ENCODE results near the gene PLD1.

The PLD1 gene

DNA sequence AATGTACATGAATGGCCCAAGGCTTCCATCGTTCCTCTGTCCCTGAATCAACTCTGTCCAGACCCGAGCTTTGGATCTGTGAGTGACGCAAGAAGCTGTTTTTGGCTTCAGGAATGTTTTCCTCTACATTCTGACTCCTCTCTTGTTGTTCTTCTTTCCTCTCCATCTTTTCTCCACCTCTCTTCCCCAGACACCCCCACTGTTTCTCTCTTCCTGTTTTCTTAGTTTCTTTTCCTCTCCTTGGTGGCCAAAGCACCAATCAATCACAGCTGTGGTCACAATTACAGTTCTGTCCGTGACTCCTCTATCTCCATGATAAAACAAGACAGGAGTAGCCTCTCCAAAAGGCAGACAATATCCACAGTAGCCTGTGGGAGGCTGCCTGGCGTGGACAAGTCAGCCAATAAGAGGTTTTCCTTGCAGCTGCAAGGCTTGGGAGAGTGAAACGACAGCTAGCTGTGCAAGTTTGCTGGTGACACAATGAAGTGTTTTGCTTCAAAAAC lies 28.0 kb upstream of the PLD1 start:
- peak; percentile 57 for DNase-seq

DNA sequence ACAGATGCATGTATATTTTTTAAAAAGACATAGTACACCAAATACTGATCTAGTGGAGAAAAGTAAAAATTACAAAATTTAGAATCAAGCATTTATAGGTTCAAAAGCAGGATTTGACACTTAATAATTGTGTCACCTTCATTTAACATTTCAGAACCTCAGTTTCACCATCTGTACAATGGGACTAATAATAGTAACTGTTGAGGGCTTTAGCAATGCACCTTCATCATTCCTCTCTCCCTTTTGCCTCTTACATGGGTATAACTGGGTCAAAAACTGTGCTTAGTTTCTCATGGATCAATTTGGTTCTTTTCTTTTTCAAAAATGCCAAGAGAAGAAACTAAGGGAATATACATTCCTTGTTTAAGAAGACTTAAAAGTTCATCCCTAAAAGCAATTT lies 27.4 kb upstream of the PLD1 start:
- no peak for DNase-seq

DNA sequence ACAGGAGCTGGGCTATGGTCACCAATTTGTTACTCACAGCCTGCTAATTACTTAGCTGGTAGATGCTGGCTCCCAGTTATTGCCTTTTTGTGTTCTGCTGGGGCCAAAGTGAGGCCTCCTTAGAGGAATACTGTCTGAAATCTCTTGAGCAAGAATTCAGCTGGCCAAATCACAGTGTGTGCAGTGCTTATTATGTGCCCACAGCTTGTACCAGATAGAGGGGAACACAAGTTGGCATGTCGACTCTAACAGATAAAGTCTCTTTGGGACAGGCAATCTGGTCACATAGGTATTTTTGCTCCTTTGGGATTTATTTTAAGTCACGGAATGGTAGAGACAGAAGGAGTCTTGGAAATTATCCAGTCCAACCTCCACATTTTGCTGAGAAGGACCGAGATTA lies 26.6 kb upstream of the PLD1 start:
- no peak for DNase-seq

DNA sequence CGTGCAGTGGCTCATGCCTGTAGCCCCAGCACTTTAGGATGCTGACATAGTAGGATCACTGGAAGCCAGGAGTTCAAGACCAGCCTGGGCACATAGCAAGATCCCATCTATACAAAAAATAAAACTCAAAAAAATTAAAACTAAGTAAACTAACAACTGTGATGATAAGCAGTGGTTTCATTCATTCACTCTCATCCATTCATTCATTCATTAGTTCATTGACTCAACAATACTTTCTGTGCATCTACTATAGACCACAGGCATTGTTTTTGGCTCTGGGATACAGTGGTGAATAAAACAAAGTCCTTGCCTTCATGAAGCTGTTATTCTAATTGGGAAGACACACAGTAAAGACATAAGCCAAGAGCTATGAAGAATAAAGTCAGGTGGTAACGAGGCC lies 25.3 kb upstream of the PLD1 start:
- DNase-seq, result no peak

DNA sequence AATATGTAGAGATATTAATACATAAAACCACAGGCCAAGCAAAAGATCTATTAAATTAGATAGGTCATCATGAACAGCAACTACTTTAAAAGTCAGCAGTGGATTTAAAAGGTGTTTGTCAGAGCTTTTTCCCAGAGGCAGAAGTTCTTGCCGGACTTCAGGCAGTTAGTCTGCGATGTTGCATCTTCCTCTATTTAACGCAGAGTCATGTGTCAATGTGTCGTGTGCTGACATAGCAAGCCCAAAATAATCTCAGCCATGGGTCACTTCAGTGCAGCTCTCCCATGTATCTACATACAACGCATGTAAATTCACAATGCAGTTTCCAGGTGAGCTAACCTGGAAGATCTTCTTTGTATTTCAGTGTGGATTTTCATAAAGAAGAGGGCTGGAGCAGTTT lies 24.8 kb upstream of the PLD1 start:
- DNase-seq, result peak; percentile 18

DNA sequence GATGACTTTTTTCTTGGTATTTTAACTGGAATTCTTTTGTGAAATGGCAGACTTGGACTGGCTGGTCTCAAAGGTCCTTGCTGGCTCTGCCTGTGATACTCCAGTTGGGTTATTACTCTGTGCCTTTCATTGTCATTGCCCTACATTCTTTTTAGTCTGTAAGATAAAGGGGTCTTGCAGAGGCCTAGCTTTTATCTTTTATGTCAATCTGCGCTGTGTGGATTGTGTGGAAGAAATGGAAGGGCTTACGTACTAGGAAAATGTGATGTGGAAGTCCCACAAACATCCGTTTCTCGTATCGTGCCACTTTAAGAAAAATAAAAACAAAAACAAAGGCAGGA lies 24.1 kb upstream of the PLD1 start:
- DNase-seq, result no peak

DNA sequence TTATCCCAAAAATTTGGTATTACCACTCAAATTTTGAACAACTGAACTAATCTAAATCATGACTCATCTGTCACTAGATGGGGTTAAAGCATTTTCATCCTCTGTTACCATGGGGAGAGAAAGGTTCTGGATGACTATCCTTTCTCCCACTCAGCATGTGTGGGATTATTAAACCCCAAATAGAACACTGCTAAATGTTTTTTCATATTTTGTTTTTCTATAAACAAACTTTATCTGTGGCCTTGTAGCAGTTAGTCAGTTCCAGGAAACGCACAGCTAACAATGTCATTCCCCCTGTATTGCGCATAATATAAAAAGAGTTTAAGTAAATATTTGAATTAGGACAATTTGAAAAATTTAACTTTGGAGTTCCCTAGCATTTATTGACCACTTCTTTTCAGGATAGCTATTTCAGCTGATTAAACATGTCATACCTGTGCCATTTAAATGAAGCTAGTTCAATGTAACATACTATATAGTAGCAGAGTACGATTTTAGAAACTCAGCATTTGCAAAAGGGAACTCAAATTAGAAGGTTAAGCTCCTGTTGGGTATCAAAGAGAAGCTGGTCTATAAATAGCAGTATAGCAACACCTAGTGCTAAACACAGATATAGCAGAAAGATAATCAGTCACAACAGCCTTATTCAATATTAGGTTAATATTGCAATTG lies 23.6 kb upstream of the PLD1 start:
- peak; percentile 42 for DNase-seq

DNA sequence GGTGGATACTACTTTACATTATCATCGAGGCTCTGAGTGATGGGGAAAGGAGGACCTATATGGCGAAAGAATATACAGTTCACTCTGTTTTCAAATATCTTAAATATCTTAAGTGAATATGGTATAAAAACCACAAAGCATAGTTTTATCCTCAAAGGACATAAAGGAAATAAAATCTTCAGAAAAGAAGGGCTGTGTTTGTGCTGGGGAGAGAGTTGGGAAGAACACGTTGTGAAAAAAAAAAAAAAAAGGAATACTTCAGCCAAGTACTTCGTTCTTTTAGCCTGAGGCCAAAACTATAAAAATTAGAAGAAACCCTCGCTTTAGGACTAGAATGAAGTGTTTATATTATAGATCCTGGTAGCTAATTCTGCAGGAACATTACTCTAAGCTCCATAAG lies 22.7 kb upstream of the PLD1 start:
- no peak for DNase-seq

DNA sequence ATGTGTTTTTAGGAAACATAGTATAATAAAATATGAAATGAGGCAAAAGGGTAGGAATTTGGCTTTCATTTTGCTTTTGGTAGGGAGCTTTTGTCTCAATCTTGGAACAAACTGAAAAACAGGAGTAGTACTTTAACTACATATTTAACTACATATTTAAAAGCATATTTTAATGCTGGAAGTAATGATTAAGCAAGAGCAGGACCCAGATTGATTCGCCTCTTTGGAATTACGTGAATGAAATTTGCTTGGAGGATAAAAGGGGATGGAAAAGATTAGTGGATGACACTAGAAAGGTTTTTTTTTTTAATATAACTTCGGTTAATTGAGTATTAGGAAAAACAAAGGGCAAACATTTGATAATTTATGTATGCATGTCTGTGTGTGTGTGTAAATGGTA lies 21.7 kb upstream of the PLD1 start:
- no peak for DNase-seq

DNA sequence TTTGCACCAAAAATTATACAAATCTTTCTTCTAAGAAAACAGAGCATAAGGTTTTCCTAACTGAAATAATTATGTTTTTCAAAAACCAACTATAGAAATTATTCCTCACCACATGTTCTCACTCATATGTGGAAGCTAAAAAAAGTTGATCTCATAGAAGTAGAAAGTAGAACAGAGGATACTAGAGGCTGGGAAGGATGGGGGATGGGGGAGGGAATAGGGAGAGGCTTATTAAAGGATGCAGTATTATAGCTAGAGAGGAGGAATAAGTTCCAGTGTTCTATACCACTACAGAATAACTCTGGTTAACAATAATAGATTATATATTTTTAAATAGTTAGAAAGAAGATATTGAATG lies 20.2 kb upstream of the PLD1 start:
- no peak for DNase-seq

DNA sequence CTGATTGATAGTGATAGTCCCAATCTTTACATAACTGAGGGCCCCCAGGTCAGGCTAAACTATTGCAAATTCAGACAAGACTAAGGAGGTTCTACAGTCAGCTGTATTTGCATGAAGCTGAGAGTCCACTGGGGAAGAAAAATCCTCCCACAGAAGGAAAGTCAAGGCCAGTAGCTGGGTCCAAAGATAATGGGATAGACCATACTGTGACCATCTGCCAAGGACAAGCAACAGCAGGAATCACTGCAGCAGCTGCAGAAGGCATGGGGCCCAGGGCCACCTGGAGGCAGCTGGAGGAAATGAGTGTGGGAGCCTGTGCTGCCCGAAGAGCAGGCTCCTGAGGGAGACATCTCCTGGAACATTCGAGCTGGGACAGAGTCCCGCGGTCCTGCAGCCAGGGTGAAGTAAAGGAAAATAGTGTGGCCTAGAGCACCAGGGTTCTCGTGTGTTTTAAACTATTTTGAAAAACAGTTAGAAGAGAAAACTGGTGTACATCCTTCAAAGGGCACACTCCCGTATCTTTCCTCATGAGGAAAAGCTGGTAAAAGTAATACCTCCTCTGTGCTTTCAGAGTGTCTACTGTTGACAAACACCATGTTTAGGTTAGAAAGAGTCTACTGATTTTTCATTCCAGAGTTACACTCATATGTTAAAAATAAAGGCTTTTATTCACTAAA lies 19.7 kb upstream of the PLD1 start:
- peak; percentile 63 for DNase-seq

DNA sequence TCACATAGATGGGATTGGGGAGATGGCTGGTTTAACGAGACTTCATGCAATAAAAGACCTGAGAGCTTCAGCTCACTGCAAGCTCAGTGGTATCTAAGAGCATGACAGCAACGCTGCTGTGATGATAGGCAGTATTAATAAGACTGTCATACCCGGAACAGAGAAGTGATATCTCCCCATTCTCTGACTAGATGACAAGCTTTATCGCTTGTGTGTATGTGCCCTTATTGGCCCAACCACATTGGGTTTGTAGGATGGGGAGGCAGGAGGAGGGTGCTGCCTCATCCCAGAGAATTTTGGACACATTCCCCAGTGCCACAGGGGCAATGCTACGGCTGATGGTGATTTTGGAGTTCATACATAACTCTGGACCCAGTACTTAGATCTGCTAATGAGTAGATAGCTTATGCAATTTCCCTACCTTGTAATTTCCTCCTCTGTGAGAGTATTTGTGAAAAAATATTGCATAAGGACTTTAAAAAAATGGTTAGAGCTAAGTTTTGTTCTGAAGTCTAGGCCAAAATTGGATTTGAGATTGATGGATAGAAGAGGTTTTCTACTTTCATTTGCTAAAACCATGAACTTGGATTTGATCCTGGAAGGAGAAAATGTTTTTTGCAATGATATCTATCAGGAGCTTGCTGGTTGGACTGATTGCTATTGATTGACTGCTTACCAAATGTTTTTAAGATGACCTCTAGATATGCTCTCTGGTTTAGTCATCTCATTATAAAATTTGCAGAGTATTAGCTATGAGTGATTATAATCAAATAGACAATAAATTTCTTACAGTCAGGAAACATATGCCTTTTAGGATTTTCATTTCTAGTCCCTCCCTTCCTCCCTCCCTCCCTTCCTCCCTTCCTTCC lies 18.9 kb upstream of the PLD1 start:
- DNase-seq, result no peak

DNA sequence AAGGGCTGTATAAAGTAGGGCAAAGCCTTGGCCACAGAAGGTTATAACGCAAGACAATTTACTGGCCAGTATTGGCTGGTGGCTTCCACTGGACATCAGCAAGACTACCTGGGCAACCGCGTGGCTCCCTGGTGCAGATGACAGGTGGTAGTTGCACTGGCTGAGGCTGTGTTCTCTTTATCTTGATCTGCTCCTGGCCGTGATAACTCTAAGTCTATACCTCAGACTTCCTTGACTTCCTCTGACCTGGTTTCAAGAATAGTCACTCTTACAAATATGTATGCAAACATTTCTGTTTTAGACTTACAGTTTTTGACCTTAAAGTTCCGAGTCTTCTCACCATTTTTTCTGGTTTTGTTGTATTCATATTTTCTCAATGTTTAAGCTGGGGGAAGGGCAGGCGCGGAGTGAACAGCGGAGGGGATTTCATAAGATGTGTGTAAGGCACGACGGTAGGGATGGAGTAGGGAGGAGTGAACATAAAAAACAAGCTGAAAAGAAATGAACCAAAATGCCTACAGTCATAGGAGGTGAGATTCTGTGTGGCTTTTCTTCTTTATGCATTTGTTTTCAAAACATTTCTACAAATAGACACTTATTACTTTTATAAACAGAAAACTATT lies 17.7 kb upstream of the PLD1 start:
- no peak for DNase-seq

DNA sequence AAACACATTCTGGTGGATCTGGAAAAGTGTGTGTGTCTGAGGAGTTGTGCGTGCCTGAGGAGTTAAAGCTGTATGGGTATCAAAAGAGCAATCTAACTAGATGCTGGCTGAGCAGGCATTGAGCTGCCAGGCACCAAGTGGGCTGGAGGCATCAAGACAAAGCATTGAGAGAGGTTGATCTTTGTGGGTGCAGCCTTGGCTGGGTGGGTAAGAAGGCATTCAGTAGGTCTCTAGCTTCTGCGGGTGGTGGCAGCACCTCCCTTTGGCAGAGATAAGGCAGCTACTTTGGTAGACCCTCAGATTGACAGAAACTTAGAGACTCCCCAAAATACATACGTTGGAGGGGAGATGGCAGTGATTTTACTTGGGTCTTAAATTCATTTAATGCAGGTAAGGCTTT lies 17.1 kb upstream of the PLD1 start:
- no peak for DNase-seq

DNA sequence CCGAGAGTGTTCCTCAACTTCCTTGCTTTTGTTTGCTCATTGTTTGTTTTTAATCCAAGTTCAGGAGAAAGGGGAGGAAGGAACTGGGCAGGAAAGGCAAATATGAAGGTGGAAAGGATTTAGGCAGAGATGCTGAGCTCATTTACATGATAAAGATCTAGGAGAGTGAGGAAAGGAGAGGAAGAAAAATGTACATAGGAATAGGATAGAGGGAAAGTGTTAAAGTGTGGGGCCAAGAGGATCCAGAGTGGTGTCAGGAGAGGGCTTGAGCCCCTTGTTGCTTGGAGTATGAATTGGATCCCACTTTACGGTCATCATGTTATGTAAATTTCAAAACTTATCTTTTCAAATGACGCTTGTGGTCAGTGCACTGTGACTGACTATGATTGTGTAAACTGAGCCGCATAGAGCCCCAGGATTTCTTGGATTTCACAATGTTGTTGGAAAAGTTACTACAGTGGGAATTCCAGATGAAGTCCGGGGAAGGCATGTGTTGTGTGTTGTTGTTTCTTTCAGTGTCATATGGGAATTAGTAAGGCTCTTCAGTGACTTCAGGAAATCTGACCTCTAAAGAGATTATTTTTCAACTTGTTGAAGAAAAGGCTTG lies 15.0 kb upstream of the PLD1 start:
- no peak for DNase-seq

DNA sequence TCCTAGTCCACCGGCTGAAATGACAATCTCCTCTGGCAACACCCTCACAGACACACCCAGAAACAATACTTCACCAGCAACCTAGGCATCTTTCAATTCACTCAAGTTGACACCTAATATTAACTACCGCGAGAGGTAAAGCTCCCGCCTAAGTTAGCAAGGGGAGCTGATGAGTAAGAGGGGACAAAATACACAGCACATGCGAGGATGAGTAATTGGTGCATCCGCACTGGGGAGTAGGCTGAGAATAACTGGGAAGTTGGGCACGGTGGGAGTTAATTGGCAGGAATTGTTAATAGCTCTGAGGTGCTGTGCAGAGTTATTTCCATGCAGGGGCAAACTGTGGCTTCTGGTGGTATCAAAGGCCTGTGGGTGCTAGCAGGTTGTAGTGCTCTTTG lies 14.5 kb upstream of the PLD1 start:
- no peak for DNase-seq

DNA sequence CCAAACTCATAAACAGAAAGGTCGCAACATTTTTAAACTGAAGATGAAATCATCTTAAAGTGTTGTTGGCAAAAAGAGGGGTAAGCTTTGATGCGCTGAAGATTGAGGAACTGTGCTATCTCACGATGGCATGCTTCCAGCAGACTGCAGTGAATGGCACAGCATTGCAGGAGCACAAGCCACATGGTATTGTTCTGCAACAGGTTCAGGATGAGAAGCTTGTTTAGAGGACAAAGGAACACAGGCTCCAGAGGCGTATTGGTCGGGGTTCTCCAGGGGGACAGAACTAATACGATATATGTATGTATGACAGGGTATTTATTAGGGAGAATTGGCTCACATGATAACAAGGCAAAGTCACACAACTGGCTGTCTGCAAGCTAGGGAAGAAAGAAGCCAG lies 13.8 kb upstream of the PLD1 start:
- peak; percentile 43 for DNase-seq

DNA sequence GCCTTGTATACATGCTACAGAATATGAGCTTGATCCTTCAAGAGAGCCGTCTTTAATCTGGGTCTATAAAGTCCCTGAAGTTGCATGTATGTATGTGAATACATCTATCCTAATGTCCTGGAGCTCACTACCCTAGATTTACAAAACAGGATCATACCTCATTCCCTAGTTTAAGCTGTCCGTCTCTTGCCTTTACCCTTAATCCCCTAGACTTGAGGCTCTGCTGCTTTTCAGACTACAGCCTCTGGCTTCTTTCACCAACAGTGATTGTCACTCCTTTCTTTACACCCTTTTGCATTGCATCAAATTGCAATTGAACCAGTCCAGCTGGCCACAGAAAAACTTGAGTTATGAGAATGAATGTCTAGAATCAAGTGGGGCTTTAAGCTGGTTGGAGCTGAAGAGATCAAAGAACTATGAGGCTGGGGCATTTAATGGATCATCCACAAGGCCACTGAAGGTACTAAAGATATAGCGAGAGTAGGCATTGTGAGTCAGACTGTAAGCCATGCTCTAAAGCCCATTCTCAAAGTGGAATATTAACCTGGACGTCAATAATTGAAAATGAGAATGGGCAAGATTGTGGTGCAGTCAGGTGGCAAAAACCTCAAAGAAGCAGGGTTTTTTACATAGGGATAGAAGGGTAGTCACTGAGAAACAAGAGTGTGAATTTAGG lies 12.3 kb upstream of the PLD1 start:
- no peak for DNase-seq

DNA sequence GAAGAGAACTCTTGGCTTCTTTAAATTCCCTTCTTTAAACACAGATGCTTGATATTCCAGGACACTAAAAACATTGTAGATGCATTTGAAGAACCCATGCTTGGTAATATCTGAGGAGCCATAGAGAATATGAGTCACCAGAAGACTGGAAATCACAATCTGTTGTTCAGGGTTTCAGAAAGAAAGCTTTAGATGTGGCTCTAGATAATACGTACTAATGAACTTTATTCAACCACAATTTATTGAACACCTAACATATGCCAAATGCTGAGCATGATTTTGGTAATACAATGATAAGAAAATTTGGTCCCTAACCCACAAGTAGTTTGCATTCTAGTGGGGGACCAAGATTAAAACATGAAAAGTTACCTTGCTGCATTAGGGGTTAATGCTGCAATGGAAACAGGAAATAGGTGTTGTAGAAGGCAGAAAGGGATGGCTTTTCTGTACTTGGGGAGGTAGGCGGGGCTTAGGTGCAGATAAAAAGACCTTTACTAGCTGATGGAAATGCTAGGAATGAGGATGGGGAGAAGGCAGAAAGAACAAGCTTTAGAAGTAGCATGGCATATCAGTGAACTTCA lies 11.6 kb upstream of the PLD1 start:
- DNase-seq, result no peak

DNA sequence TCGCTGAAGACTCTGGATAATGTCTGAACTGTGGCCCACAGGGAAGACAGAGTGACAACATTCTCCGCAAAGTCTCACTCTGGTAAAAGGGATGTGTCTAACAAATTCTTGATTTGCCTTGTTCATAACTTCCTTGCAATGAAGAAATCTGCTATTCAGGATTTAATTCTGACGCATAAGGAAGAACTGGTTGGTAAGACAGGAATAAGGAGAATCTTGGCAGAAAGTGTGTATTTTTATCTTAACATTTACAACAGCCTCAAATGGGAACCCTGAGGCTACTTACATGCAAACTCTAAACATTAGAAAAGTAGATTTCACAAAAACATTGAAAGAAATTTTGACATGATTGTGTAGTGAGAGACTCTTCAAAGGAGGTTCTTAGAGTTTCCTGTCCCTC lies 10.8 kb upstream of the PLD1 start:
- no peak for DNase-seq

DNA sequence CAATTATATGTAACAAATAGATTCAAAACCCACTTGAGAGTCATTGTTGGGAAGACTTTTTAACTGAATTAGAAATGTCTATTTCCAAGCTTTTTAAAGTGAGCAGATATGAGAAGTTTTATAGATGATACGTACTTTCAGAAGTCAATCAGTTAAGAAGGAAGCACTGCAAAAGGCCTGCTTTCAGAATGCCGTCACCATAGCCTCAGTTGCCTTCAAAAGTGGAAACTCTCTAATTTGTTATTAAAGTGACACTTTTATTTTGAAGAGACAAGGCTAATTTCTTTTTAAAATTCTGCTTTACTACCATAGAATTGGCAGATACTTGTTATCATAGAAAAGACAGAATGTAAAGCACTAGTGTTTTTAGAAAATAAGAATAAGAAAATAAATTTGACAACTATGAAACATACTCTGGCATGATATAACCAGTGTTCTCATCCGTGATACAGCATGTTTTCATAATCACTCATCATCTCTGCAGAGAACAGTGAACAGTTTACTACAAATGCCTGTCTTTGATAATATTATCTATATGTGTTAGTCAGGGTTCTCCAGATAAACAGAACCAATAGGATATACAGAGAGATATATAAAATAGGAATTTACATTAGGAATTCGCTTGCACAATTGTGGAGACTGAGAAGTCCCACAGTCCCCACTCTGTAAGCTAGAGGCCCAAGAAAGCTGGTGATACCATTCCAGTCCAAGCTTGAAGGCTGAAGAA lies 7.0 kb upstream of the PLD1 start:
- no peak for DNase-seq

All from OCI-M1 (cell line).